Measurements from ENCODE around the gene PLA2G15.

The PLA2G15 gene

DNA sequence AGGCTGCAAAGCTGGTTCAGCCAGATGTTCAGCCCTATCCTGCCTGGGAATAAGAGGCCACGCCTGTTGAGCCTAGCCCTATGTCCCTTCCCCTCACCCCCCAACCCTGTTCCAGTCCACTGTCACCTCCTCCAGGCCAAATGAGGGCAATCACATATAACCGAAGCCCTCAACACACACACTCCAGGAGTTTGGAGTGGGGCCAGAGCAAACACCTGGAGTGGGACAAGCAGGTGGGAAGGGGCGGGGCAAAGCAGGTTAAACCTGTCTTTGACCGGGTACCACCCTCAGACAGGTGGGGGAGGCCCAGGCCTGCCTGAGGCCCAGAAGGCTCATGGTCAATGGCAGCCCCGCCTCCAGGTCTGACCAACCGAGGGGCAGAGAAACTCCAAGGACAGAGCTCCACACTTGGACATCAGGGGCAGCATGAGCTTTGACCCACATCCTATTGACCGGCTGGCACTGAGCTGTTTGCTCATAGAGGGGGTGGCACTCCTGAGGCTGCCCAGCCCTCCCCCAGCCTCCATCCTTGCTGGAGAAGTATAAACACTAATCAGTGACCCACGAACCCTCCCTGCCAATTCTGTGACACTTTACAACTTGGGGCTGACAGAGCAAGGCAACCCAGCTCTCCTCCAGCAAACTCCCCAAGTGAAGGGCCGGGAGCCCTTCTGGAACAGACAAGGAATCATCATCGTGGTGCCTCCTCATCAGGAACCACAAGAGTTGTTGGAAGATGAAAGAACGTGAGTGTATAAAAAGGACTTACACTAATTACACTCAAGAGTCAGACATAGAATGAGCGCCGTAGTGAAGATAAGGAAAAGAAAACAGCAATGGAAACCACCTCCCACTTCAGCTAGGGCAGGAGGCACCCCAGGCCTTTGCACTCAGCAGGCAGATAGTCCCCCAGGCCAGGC is 10.7 kb upstream of the PLA2G15 start:
- peak overlapping the region; percentile 76 for H3K4me3 ChIP-seq (ENCODE audit: low read length)
- peaks cover 39% of the 10 kb centered on the region for H3K36me3 ChIP-seq (ENCODE audit: insufficient read depth, low read depth, low read length)
- H3K27ac ChIP-seq (ENCODE audit: low read length): no peak overlapping the region
- H3K9me3 ChIP-seq (ENCODE audit: insufficient read depth, low read depth, low read length): no peaks in the 10 kb centered on the region
- H3K4me1 ChIP-seq (ENCODE audit: insufficient read depth, low read length): peaks cover 8% of the 10 kb centered on the region; the same call in 1 of the 2 replicates
- peak overlapping the region; percentile 92; the same call in 1 of the 2 replicates for H3K9ac ChIP-seq (ENCODE audit: low read depth, low read length)
- H3K27me3 ChIP-seq (ENCODE audit: insufficient read depth, low read length): peaks cover 39% of the 10 kb centered on the region

DNA sequence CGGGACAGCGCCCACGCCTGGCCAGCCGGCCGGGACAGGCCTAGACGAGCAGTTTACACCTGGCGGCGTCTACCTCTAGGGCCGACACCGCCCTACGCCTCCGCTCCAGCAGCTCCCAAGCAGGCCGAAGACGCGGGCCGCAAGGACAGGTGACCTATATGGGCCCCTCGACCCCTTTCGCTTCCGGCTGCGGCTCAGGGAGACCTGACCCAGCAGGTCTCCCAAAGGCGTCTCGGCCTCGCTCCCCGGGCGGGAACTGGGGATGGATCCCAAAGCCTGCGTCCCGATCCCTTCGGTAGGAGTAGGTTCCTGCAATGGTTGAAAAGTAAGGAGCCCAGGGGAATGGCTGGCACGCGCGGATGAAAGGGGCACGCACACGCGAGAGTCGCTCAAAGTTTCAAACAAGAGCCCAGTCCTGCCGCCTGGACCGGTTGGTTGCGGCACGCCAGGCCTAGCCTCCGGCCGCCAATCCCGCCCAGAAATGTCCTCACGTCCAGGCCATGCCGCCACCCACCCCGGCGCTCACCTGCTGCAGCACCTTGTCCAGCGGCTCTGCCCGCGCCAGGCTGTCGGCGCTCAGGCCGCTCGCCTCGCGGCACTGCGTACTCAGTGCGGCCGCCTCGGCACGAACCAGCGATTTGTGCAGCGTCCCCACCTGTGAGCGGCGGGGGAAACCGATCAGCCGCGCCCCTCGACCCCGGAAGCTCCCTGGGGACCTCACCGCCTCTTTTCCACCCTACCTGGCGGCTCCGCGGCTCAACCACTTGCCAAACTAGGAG is 9.9 kb upstream of the PLA2G15 start:
- Histone ChIP-seq H3K9ac (ENCODE audit: low read depth, low read length) (peak overlapping the region; percentile 92), H3K27me3 (ENCODE audit: insufficient read depth, low read length) (peaks cover 43% of the 10 kb centered on the region), H3K4me1 (ENCODE audit: insufficient read depth, low read length) (peaks cover 8% of the 10 kb centered on the region; the same call in 1 of the 2 replicates), H3K27ac (ENCODE audit: low read length) (no peak overlapping the region), H3K9me3 (ENCODE audit: insufficient read depth, low read depth, low read length) (no peaks in the 10 kb centered on the region), H3K36me3 (ENCODE audit: insufficient read depth, low read depth, low read length) (peaks cover 31% of the 10 kb centered on the region), H3K4me3 (ENCODE audit: low read length) (peak overlapping the region; percentile 76)

DNA sequence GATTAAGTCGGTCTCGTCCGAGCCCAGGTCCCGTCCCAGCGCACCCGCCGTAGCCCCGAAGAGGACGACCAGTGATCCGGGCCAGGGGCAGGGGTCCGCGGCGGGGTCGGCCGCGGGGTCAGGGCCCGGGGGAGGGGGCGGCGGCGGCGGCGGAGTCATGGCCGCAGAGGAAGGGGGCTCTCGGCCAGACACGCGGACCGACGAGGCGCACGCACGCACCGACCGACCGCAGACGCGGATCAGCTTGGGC is 9.4 kb upstream of the PLA2G15 start, which contains the start of gene ESRP2:
Gene ESRP2, minus strand, starts transcription at position 241 of the 250 bp plus-strand sequence. Its CDS starts 82 bp downstream, at position 159.
- Histone ChIP-seq H3K4me1 (ENCODE audit: insufficient read depth, low read length) (peaks cover 8% of the 10 kb centered on the region; the same call in 1 of the 2 replicates), H3K27ac (ENCODE audit: low read length) (peak within 1 kb of the TSS; percentile 7)

DNA sequence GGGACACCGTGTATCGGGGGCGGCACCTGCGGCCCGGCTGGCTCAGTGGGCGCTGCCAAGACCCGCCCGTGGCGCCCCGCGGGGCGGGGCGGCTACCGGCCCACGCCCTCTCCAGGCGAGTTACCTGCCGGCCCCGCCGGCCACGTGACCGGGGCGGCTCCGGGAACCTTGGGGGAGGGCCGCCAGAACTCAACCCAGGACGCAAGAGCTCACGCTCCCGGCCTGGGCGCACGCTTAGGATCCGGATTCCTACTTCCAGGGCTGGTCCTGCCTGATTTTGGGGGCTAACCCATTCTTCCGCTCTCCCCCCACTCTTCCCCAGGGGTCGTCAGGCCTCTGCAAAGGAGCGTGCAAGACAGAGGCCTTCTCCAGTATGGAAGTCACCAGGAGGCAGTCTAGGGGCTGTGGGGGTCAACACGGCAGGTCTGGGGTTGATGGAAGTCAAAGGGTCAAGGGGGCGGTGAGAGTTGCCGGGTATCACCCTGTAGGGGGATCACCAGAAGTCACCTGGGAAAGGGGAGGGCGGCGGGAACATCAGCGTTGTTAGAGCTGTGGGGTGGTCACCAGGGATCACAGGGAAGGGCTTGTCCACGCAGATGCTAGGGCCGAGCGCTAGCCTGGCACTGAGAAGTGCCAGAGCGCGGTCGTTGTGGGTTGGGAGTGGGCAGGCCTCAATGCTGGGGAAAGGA is 8.9 kb upstream of the PLA2G15 start:
- peak overlapping the region; percentile 7 for H3K27ac ChIP-seq (ENCODE audit: low read length)

More for the DNA sequence above, 9.4 kb upstream of the PLA2G15 start, which contains the start of gene ESRP2:
- Histone ChIP-seq H3K9me3 (ENCODE audit: insufficient read depth, low read depth, low read length) (no peaks in the 10 kb centered on the region), H3K27me3 (ENCODE audit: insufficient read depth, low read length) (peaks cover 43% of the 10 kb centered on the region), H3K36me3 (ENCODE audit: insufficient read depth, low read depth, low read length) (peaks cover 26% of the 10 kb centered on the region), H3K9ac (ENCODE audit: low read depth, low read length) (peak within 1 kb of the TSS; percentile 92), H3K4me3 (ENCODE audit: low read length) (peak within 1 kb of the TSS; percentile 76)

DNA sequence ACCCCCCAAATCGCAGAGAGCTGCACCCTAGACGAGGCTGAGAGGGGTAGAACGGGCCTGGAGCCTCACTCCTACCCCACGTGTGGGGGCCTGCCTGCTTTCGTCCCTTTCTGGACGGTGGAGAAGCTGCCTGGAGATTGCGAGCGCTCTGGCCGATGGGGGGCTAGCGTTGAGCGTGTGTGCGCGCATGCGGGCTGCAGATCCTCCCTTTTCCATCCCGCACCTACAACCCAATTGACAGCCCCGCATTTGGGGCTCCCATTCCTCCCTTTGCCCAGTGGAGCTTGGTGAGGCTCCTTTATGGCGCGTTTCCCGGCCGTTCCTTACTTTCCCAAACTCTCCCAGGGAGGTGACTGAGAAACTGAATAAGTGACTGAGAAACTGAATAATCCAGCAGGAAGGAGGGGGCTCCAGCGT is 8.3 kb upstream of the PLA2G15 start:
- Histone ChIP-seq H3K4me1 (ENCODE audit: insufficient read depth, low read length) (peaks cover 8% of the 10 kb centered on the region; the same call in 1 of the 2 replicates), H3K27me3 (ENCODE audit: insufficient read depth, low read length) (peaks cover 43% of the 10 kb centered on the region), H3K27ac (ENCODE audit: low read length) (peak overlapping the region; percentile 7), H3K4me3 (ENCODE audit: low read length) (peak overlapping the region; percentile 76), H3K36me3 (ENCODE audit: insufficient read depth, low read depth, low read length) (peaks cover 15% of the 10 kb centered on the region), H3K9me3 (ENCODE audit: insufficient read depth, low read depth, low read length) (no peaks in the 10 kb centered on the region), H3K9ac (ENCODE audit: low read depth, low read length) (peak overlapping the region; percentile 92)

More for the DNA sequence above, 8.9 kb upstream of the PLA2G15 start:
- peak overlapping the region; percentile 76 for H3K4me3 ChIP-seq (ENCODE audit: low read length)
- H3K9me3 ChIP-seq (ENCODE audit: insufficient read depth, low read depth, low read length): no peaks in the 10 kb centered on the region
- peaks cover 21% of the 10 kb centered on the region for H3K36me3 ChIP-seq (ENCODE audit: insufficient read depth, low read depth, low read length)
- H3K9ac ChIP-seq (ENCODE audit: low read depth, low read length): peak overlapping the region; percentile 92
- H3K4me1 ChIP-seq (ENCODE audit: insufficient read depth, low read length): peaks cover 8% of the 10 kb centered on the region; the same call in 1 of the 2 replicates
- peaks cover 43% of the 10 kb centered on the region for H3K27me3 ChIP-seq (ENCODE audit: insufficient read depth, low read length)

DNA sequence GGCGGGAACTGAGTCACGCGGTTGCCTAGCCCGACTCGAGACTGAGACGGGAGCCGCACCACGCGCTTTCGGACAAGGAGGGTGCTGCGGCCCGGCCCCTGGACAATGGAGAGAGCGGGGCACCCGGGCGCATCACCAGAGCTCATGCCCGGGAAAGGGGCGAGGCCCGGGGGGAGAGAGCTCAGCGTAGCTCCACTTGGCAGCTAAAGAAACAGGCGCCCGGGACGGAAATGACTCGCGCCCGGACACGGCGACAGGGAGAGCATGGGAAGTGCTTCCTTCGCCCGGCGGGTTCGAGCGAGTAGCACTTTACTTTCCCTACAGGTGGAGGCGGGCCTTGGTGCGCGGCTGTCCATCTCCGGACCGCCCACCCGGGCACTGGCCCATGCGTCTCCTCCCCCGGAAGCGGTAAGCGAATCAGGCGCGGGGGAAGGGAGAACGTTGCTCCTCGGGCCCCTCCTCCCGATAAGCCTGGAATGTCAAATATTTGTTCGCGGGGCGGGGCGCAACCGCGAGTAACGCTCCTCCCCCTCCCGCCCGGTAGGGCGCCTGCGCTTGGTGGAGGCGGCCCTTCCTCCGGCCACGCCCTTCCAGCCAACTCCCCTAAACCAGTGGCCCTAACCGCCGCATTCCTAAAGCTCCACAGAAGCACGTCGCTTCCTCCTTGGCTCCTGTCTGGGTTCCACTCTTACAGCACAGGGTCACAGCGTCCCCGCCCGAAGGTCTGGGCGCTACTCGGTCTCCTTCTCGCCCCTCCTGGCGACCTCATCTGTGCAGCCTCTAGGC is 7.7 kb upstream of the PLA2G15 start:
- peak overlapping the region; percentile 76 for H3K4me3 ChIP-seq (ENCODE audit: low read length)
- H3K27me3 ChIP-seq (ENCODE audit: insufficient read depth, low read length): peaks cover 43% of the 10 kb centered on the region
- H3K27ac ChIP-seq (ENCODE audit: low read length): peak overlapping the region; percentile 81
- H3K9ac ChIP-seq (ENCODE audit: low read depth, low read length): peak overlapping the region; percentile 92
- peaks cover 9% of the 10 kb centered on the region for H3K36me3 ChIP-seq (ENCODE audit: insufficient read depth, low read depth, low read length)
- H3K9me3 ChIP-seq (ENCODE audit: insufficient read depth, low read depth, low read length): no peaks in the 10 kb centered on the region
- H3K4me1 ChIP-seq (ENCODE audit: insufficient read depth, low read length): peaks cover 8% of the 10 kb centered on the region; the same call in 1 of the 2 replicates

DNA sequence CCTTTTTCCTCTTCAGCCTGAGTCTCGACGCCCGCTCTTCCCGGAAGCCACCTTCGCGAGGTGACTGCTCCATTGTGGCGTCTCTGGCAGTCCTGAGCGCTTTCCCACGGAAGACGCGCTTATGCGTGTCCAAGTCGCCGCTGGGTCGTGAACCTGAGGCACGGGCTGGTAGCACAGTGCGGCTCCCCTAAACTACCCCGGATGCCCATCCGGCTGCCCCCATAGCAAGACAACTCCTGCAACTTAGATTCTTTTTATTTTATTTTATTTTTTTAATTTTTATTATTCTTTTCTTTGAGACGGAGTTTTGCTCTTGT is 7.2 kb upstream of the PLA2G15 start:
- no peaks in the 10 kb centered on the region for H3K9me3 ChIP-seq (ENCODE audit: insufficient read depth, low read depth, low read length)
- peak overlapping the region; percentile 69; the same call in 1 of the 2 replicates for H3K9ac ChIP-seq (ENCODE audit: low read depth, low read length)
- H3K36me3 ChIP-seq (ENCODE audit: insufficient read depth, low read depth, low read length): peaks cover 4% of the 10 kb centered on the region; the same call in 1 of the 2 replicates
- peak overlapping the region; percentile 67 for H3K4me3 ChIP-seq (ENCODE audit: low read length)
- H3K27ac ChIP-seq (ENCODE audit: low read length): peak overlapping the region; percentile 81
- H3K4me1 ChIP-seq (ENCODE audit: insufficient read depth, low read length): peaks cover 8% of the 10 kb centered on the region; the same call in 1 of the 2 replicates
- H3K27me3 ChIP-seq (ENCODE audit: insufficient read depth, low read length): peaks cover 43% of the 10 kb centered on the region

DNA sequence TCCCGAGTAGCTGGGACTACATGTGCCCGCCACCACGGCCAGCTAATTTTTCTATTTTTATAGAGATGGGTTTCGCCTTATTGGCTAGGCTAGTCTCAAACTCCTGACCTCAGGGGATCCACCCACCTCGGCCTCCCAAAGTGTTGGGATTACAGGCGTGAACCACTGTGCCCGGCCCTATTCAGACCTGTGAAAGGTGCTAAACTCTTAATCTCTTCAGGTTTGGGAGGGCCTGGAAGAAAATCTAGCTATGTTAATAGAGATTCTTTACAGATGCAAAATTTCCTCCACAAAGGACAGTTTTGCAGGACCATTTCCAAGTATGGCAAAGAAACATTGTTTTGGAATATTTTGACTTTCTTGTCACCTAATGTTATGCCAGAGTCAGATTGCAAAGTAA is 3.1 kb upstream of the PLA2G15 start:
- H3K27me3 ChIP-seq (ENCODE audit: insufficient read depth, low read length): peaks cover 35% of the 10 kb centered on the region
- no peaks in the 10 kb centered on the region for H3K9me3 ChIP-seq (ENCODE audit: insufficient read depth, low read depth, low read length)
- H3K9ac ChIP-seq (ENCODE audit: low read depth, low read length): no peak overlapping the region

DNA sequence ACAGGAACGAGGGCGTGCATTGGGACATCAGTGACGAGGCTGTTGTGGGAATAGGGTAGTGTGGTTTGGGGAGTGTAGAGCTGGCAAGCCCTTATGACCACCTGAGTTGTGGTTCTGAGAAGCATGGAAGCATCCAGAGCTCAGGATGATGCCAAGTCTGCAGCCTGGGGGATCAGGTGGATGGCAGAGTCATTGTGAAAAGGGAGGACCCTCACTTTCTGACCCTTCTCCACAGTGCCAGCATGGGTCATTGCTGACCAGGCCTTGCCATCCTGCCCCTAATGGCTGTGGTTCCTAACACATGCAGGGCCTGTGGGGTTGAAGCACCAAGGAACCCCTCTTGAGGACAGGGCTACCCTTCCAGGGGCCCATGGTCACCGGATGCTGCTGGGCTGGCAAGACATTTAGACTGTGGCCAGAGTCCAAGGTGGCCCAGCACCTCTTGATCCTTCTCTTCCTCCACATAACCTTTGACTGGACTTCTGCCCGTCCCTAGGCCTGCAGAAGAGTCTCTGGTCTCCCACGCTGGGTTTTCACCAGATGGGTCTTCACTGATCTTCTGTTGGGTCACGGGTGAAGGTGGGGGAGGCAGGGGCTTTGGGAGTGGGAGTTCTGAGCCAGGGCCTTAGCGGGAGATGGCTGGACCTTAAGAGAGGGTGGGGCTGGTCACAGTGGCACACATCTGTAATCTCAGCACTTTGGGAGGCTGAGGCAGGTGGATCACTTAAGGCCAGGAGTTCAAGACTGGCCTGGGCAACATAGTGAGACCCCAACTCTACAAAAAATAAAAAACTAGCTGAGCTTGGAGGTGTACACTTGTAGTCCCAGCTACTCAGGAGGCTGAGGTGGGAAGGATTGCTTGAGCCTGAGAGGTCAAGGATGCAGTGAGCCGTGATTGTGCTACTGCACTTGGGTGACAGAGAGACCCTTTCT is 2.0 kb upstream of the PLA2G15 start:
- no peaks in the 10 kb centered on the region for H3K9me3 ChIP-seq (ENCODE audit: insufficient read depth, low read depth, low read length)
- H3K9ac ChIP-seq (ENCODE audit: low read depth, low read length): no peak overlapping the region

More for the DNA sequence above, 3.1 kb upstream of the PLA2G15 start:
- Histone ChIP-seq H3K27ac (ENCODE audit: low read length) (no peak overlapping the region), H3K4me1 (ENCODE audit: insufficient read depth, low read length) (peaks cover 4% of the 10 kb centered on the region; the same call in 1 of the 2 replicates), H3K36me3 (ENCODE audit: insufficient read depth, low read depth, low read length) (no peaks in the 10 kb centered on the region), H3K4me3 (ENCODE audit: low read length) (no peak overlapping the region)

DNA sequence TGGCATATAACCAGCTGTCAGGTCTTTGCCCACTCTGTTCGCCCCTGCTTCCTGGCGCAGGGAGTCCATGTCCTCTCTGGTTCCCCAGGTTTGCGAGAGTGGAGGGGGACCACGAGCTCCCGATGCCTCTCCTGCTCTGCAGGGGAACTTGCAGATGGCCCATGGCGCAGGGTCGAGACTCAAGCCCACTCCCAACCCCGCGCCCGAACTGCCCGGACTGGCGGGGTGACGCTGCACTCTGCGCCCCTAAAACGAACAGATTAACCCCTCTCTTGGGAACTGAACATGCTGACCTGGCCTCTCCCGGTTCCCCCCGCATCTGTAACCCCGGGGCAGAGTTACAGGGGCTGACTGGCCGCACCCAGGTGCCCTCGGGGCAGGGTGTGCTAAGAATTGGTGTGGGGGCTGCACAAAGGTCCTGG is 681 bp upstream of the PLA2G15 start:
- peaks cover 4% of the 10 kb centered on the region; the same call in 1 of the 2 replicates for H3K4me1 ChIP-seq (ENCODE audit: insufficient read depth, low read length)

More for the DNA sequence above, 2.0 kb upstream of the PLA2G15 start:
- Histone ChIP-seq H3K27ac (ENCODE audit: low read length) (no peak overlapping the region), H3K4me3 (ENCODE audit: low read length) (no peak overlapping the region), H3K27me3 (ENCODE audit: insufficient read depth, low read length) (peaks cover 35% of the 10 kb centered on the region), H3K4me1 (ENCODE audit: insufficient read depth, low read length) (peaks cover 4% of the 10 kb centered on the region; the same call in 1 of the 2 replicates), H3K36me3 (ENCODE audit: insufficient read depth, low read depth, low read length) (no peaks in the 10 kb centered on the region)

More for the DNA sequence above, 681 bp upstream of the PLA2G15 start:
- H3K4me3 ChIP-seq (ENCODE audit: low read length): peak overlapping the region; percentile 83
- no peak overlapping the region for H3K27ac ChIP-seq (ENCODE audit: low read length)
- H3K36me3 ChIP-seq (ENCODE audit: insufficient read depth, low read depth, low read length): no peaks in the 10 kb centered on the region
- no peaks in the 10 kb centered on the region for H3K9me3 ChIP-seq (ENCODE audit: insufficient read depth, low read depth, low read length)
- peaks cover 25% of the 10 kb centered on the region for H3K27me3 ChIP-seq (ENCODE audit: insufficient read depth, low read length)
- peak overlapping the region; percentile 52; the same call in 1 of the 2 replicates for H3K9ac ChIP-seq (ENCODE audit: low read depth, low read length)

Measured in iPS-20b (cell line).